Loucy (cell line): ENCODE data around the gene STXBP6.

Source experiments
- EZH2phosphoT487 ChIP-seq: fragments of 200-600 bp; IDR thresholded peaks from 2 replicates; pipeline ENCODE4 v1.6.1; 2018; ENCODE audit warnings: antibody characterized with exemption, mild to moderate bottlenecking, moderate library complexity, borderline replicate concordance
- TF ChIP-seq, protein P1 (sequence below): fragments of 200-600 bp; sonication (generic); conservative IDR thresholded peaks from 2 replicates; pipeline ENCODE4 v1.5.1; 2014; ENCODE audit warnings: mild to moderate bottlenecking, antibody characterized with exemption, low read length

DNA sequence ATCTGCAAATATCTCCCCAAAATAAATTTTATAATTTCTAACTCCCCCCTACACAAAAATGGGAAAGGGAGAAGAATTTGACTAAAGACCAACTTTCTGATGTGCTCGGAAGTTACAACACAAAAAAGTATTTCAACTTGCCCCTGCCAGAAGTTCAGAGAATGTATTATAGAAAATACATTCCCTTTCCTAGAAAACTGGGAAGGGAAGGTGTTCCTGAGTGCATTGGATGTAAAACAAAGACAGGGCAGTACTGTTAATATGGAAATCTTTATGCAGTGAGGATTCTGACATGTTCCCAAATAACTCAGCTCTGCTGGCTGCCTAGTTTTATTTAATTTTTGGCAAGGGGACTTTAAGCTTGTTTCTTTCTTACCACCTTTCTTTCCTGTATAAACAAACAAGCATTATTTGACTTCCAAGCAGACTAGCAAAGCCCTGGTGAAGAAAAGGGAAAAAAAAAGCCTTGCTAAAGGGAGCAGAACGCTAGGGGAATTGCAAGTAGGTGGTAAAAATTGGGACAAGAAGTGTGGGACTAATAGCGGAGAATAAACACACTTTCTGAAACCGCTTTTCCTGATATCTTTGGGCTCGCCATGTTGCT lies 124.1 kb downstream of the STXBP6 start:
- TF ChIP-seq, protein P1, sequence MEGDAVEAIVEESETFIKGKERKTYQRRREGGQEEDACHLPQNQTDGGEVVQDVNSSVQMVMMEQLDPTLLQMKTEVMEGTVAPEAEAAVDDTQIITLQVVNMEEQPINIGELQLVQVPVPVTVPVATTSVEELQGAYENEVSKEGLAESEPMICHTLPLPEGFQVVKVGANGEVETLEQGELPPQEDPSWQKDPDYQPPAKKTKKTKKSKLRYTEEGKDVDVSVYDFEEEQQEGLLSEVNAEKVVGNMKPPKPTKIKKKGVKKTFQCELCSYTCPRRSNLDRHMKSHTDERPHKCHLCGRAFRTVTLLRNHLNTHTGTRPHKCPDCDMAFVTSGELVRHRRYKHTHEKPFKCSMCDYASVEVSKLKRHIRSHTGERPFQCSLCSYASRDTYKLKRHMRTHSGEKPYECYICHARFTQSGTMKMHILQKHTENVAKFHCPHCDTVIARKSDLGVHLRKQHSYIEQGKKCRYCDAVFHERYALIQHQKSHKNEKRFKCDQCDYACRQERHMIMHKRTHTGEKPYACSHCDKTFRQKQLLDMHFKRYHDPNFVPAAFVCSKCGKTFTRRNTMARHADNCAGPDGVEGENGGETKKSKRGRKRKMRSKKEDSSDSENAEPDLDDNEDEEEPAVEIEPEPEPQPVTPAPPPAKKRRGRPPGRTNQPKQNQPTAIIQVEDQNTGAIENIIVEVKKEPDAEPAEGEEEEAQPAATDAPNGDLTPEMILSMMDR, result no peak
- no peak for TF ChIP-seq EZH2phosphoT487
